ENCODE measurements around the gene CHST3. TPM values are rescaled to one million over a fixed set of nuclear protein-coding genes. Genes with fewer than 3 reads are reported as not detected.

CHST3 gene
- total RNA-seq, 1 experiment from 2014 or later = 6.1 TPM

DNA sequence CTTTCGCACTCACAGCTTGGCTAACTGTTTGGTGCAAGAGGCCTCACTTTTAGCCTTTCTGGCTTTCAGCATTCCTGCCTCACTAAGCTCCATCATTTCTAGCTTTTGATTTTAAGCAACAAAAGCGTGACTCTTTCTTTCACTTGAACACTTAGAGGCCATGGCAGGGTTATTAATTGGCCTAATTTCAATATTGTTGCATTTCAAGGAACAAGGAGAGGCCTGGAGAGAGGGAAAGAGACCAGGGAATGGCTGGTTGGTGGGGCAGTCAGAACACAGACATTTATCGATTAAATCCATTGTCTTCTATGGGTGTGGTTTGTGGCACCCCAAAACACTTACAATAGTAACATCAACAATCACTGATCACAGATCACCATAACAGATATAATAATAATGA is 31.3 kb downstream of the CHST3 start:
- H4K91ac ChIP-seq (ENCODE audit: insufficient read length, low read depth, low read length) = no peak overlapping the region
- peaks cover 3% of the 10 kb centered on the region for H3K79me1 ChIP-seq (ENCODE audit: insufficient read depth, low read depth, low read length, poor library complexity, severe bottlenecking)
- no peak overlapping the region for H3K14ac ChIP-seq (ENCODE audit: insufficient read depth, low read length)
- no peak overlapping the region for H3K27ac Mint-ChIP-seq
- H3K9me3 Mint-ChIP-seq = no peaks in the 10 kb centered on the region
- peaks cover 8% of the 10 kb centered on the region for H3K23me2 ChIP-seq (ENCODE audit: insufficient read length, low read depth, low read length, poor library complexity, severe bottlenecking)
- H3K23ac ChIP-seq (ENCODE audit: insufficient read length, low read depth, low read length) = no peak overlapping the region
- H2AK5ac ChIP-seq (ENCODE audit: insufficient read length, low read length) = no peak overlapping the region
- no peak overlapping the region for H2AFZ ChIP-seq (ENCODE audit: low read length)
- H2BK5ac ChIP-seq (ENCODE audit: insufficient read length, low read length) = no peak overlapping the region
- no peaks in the 10 kb centered on the region for H3K27me3 ChIP-seq (ENCODE audit: insufficient read depth, low read length)
- no peak overlapping the region for H2BK12ac ChIP-seq (ENCODE audit: insufficient read length, low read depth, low read length)
- H2BK15ac ChIP-seq (ENCODE audit: low read depth, low read length) = no peak overlapping the region
- no peak overlapping the region for H3K18ac ChIP-seq (ENCODE audit: insufficient read length, low read depth, low read length)
- no peak for DNase-seq
- no peak overlapping the region for H3K27ac ChIP-seq (ENCODE audit: insufficient read length, low read depth, low read length)
- no peak overlapping the region for H3K4me2 ChIP-seq (ENCODE audit: insufficient read depth, insufficient read length, low read length)
- H3K4me3 Mint-ChIP-seq = no peak overlapping the region
- no peak overlapping the region for H4K8ac ChIP-seq (replicated peaks; ENCODE audit: insufficient read length, low read depth, low read length)
- H3K27me3 Mint-ChIP-seq (ENCODE audit: low read depth) = no peaks in the 10 kb centered on the region; the same call in 1 of the 2 replicates
- no peak overlapping the region for H3K56ac ChIP-seq (ENCODE audit: insufficient read length, low read depth, low read length)
- no CpG with 5 or more reads among the region's 3 CpGs for WGBS (ENCODE audit: extremely low coverage, insufficient read length, low lambda C conversion rate)
- no peak overlapping the region for H3K4ac ChIP-seq (ENCODE audit: low read depth, low read length)
- H3K4me1 ChIP-seq (ENCODE audit: insufficient read depth, low read length) = no peaks in the 10 kb centered on the region; the same call in 1 of the 2 replicates
- no peaks in the 10 kb centered on the region for H3K9me3 ChIP-seq (ENCODE audit: control insufficient read depth, low read depth, low read length)
- no peak overlapping the region for H3K9ac ChIP-seq (ENCODE audit: extremely low read depth, insufficient read length, low read length)
- no peak overlapping the region for H4K5ac ChIP-seq (ENCODE audit: insufficient read length, low read depth, low read length)
- no peak overlapping the region for H2BK120ac ChIP-seq (ENCODE audit: low read depth, low read length, poor library complexity, severe bottlenecking)
- peaks cover 18 to 19% of the 10 kb centered on the region in 2 experiments for H3K4me1 Mint-ChIP-seq
- H4K20me1 ChIP-seq (ENCODE audit: control insufficient read depth, insufficient read depth, insufficient read length) = no peaks in the 10 kb centered on the region
- H3K79me2 ChIP-seq (ENCODE audit: insufficient read depth, low read length) = no peaks in the 10 kb centered on the region
- H3T11ph ChIP-seq (ENCODE audit: low read length) = no peak overlapping the region
- TF ChIP-seq, protein P1, sequence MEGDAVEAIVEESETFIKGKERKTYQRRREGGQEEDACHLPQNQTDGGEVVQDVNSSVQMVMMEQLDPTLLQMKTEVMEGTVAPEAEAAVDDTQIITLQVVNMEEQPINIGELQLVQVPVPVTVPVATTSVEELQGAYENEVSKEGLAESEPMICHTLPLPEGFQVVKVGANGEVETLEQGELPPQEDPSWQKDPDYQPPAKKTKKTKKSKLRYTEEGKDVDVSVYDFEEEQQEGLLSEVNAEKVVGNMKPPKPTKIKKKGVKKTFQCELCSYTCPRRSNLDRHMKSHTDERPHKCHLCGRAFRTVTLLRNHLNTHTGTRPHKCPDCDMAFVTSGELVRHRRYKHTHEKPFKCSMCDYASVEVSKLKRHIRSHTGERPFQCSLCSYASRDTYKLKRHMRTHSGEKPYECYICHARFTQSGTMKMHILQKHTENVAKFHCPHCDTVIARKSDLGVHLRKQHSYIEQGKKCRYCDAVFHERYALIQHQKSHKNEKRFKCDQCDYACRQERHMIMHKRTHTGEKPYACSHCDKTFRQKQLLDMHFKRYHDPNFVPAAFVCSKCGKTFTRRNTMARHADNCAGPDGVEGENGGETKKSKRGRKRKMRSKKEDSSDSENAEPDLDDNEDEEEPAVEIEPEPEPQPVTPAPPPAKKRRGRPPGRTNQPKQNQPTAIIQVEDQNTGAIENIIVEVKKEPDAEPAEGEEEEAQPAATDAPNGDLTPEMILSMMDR (conservative IDR thresholded peaks at IDR 0.05) = no peak
- no peaks in the 10 kb centered on the region; a peak in 1 of 7 replicates for H3K36me3 Mint-ChIP-seq (ENCODE audit: insufficient read depth in 1 of 3, low read depth in 3 of 3)
- H2BK20ac ChIP-seq (ENCODE audit: low read depth, low read length, poor library complexity, severe bottlenecking) = no peak overlapping the region

All from H9 (cell line).